DMS53 treated with DMSO at 0.1 percent for 48 hours (cell line): ENCODE data around the gene DLX2.

Experiments used
- DNase-seq: peaks from one replicate; lab custom pipeline; 2025; ENCODE audit not compliant: unreplicated experiment; lab: John Stamatoyannopoulos, UW

The DLX2 gene

DNA sequence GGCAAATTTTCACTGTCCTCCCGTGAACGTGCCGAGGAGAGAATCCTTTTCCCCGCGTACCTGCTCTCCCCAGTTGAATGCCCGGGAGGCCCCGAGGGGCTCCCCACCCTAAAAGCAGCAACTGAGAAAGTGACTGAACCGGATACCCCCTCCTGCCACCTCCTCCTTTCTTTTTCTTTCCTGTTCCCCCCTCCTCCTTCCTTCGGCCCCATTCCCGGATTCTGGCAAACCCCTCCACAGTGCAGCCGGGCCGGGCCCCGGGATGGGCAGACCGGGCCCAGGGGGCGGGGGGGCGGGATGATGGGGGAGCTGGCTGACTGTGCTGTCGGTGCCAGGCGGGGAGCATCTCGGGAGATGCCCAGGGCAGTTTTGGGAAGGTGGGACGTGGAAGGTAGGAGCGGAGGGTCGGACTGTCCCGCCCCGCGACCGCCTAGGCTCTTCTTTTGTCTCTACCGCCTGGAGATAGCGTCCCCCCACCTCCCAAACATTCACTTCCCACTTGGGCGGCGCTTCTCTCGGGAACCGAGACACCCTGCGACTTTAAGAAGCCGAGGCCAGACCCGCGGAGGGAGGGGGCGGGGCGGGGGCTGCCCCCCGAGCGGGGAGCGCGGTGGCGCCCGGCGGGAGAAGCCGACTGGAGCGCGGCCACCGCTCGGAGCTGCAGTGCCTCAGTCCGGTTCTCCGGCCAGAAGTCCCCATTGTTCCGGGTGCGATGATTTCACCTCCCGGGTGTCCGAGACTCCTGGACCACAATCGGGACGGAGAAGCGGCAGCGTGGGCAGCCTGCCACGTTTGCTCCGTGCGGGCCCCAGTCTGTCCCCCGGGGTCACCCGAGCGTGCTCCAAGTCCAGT lies 8.2 kb downstream of the DLX2 start:
- no peak for DNase-seq

DNA sequence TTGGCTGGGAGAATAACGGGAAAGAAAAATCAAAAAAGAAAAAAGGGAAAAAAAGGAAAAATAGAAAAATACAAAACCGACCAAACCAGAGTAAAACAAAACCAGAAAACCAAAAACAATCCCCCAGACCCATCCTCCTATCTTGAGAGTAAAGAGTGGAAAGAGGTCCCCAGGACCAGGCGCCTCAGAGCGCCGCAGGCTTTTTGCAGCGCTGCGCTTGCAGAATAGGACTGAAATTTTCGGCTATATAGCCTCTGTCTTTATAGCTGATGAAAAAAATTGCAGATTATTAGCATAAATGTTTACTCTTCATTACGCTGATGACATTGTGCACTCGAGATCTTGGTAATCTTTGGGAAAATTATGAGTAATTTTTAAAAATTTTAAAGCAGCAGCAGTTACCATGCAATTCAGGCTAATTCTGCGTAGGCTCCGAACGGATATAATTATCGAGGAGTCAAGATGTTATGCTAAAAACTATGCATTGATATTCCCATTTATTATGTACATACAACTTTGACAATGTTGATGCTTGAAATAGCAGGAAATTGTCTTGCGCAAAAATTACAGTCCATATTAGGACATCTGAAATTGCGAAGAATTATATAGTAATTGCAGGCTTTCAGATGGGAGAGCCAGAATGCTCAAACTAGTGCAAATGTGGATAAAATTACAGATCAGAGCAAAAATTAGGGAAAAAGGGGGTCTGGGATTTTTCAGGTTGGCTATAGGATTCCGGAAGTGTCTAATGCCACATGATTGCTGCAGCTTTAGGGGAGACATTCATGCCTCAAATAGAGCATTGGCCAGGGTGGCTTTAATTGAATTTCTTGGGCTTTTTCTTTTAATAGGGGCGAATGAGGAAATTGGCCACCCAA lies 9.0 kb downstream of the DLX2 start:
- no peak for DNase-seq

DNA sequence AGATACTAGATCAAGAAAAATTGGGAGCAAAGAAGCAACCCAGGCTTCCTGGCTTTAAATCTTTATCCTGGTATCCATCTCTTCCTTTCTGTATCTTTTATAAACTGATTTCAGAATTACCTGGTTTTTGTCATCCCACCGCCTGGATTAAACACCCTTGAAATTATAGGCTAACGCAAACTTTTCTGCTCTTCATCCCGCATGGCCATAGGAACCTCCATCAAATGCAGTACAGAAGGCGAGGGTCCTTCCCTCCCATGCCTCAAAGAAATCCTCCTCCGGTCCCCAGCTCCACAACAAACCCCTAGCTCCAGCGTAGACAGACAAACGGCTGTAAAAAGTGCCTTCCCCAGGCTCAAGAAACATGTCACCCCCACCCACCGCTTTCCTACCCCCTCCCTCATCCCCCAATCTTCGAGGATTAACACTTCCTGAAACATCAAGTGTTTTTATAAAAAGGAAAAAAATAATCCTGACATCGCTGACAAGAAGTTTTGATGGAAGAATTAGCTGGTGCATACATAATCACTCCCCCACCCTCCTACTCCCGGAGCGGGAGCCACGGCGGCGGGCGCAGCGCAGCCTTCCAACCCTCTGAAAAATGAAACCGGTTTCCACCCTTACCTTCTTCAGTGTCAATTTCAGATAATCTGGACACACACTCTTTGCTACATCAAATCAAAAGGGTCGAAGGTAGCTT lies 9.8 kb downstream of the DLX2 start:
- no peak for DNase-seq

DNA sequence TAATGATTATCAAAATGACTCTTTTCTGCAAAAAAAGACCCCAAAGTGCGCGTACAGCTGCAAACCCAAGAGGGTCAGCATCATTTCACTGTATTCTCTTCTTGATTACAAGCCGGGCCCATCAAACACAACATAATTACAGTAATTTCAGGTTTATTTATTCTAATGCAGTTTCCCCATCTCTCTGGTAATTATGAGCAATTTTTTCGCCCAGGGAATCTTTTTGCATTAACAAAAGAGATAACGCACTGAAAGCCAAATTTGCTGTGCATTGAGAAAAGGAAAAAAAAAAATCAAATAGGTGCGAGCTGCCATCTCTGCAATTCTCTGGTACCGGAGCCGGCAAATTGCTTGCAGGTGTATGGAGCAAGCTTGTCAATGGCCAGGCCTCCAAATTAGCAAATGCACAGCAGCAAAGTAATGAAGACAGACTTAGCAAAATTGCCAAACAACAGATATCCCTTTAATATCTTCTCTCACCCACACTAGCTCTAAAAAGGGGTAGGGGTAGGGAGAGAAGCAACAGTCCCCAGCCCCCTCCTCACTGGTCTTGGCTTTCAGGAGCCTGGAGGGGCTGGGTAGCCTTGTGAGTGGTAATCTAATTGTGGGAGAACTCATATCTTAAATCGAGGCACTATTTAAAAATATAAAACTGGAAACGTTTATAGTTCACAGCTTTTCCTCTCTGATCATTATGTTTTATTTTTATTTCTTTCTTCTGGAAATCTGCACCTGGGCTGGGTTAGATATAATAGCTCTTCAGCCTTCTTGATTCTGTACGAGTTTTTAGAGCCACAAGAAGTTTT lies 10.7 kb downstream of the DLX2 start:
- no peak for DNase-seq

DNA sequence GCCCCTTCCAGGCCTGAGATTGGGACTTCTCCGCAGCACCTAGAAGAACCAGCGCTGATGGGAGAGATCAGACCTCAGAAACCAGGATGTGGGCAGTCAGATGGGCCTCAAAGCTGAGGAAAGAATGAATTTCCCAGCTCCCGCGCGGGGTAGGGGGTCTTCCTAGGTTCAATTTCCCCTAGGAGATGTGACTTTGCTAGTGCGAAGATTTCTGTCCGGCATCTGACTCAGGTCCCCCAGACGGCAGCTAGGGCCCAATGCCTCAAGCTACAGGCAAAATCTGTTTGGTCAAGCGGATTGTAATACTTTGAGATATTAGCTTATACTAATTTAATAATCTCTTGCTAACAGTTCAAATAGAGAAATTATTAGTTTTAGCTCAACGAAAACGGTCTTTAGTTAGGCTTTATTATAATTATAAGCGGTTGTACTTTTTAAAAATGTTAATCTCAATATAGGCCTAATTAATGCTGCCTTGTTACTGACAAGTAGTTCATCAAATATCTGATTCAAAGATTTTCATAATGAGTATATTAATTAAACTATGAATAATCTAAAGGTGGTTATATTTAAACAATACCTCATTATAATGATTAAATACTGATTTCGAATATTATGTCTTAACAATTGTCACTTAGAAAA lies 11.6 kb downstream of the DLX2 start:
- DNase-seq: no peak

DNA sequence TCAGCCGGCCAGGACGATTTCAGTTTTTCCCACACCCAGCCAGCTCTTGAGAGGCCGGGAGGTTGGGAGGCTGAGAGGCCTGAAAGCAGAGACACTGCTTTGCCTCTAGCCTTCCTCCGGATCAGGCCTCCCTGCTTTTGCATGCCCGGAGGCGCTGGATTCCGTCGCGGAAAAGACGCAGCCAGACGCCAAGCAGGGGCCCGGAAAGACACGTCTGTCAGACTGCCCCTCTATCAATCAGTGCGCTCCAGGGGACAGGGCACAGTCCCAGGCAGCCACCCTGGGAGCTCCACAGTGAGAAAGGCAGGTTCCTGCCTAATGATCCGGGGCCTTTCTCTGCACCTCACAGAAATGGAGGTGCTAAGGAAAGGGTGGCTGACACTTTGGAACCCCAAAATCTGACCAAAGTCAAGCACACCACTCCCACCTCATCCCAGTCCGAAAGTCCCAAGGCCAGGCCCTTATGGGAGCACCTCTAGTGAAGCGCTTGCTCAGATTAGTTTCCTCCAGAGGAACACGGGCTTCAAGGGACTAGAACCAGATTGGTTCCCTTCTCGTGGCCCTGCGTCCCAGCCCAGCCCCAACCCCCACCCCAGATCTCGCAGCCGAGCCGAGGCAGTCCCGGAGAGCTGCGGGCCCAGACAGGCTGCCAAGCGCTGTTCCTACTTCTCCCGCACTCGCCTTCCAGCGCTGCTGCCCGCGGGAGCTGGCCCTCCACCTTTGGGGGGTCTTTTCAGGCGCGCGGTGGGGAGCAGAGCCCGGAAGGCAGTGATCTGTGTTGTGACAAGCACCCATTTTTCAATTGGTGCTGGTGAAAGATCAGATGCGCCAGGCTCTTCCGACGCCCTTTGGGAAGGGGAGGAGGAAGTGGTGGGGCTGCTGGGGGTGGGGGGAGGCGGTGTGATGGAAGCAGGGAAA lies 12.4 kb downstream of the DLX2 start:
- no peak for DNase-seq

DNA sequence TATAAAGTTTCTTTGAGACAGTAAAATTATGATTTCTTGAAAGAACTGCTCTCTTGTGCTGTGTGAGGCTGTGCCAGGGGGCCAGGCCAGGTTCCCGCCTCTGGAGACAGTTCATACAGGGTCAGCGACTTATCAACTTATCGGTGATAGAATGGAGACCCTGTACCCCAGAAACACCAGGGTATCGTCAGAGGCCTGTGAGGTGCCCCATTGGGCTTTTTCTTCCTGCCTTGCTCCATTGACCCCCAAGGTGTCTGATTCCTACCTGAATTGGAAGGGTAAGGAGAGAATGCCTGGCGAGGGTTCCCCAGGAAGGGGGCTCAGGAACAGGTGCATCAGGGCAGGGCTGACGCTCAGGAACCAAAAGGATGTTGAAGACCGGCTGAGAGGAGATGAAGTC lies 13.1 kb downstream of the DLX2 start:
- no peak for DNase-seq

DNA sequence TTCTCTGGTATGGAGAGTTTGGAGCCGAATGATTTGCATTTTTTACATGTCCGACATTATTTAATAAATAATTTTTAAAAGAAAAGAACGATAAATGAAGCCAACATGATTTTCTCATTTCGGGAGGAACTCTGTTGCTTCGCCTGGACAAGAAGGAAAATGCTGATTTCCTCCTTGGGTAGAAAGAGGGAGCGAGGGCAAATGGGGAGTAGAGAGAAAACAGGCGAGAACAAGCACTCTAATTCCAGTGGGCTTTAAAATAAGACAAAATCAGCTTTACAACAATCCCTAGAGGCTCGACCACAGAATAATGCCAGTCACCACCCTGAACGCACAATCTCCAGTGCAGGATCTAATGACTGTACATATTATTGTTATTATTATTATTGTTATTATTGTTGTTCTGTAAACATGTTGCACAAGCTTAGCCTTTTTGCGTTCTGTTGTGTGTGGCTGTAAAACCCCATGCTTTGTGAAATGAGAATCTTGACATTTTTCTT lies 13.6 kb downstream of the DLX2 start:
- no peak for DNase-seq

DNA sequence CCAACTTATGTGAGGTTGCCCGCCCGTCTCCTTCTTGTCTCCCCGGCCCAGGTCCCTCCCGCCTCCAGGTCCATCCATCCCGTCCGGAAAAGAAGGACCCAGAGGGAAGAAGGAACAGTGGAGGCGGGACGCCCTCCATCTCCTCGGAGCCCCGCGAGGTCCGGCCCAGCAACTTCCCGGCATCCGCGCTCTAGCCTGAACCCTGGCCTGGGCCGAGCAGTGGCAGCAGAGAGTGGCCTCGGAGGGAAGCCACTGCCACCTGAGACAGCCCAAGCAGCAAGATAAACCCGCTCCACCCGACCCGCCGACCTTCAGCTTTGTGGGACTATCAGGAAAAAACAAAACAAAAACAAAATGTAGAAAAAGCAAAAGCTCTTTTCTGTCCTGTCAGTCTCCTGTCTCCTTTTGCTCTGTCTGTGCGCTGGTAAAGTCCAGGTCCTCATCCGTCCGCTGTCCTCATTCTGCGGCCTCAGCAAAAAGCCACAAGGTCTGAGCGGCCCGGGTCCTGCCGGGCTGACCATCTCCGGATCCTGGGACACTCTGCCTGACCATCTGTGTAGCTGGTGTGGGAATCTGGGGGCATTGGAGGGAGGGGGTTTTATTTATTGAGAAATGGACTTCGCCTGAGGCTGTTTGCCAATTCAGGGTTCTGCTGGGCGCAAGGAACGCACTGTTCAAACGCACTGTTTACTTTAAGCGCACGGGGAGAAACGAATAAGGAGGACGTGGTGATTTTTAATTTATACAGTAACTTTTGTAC lies 14.3 kb downstream of the DLX2 start:
- DNase-seq: no peak

DNA sequence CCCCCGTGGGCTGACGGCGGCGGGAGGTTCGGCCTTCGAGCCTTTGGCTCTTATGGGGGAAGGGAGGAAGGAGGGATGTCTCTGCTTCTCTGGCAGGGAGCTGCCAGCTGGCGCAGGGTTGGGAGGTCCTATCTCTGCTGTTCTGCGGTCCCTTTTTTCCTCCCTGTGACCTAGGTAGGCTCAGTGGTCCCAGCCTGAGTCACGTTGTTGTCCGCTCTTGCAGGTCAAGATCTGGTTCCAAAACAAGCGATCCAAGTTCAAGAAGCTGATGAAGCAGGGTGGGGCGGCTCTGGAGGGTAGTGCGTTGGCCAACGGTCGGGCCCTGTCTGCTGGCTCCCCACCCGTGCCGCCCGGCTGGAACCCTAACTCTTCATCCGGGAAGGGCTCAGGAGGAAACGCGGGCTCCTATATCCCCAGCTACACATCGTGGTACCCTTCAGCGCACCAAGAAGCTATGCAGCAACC lies 14.9 kb downstream of the DLX2 start:
- no peak for DNase-seq

DNA sequence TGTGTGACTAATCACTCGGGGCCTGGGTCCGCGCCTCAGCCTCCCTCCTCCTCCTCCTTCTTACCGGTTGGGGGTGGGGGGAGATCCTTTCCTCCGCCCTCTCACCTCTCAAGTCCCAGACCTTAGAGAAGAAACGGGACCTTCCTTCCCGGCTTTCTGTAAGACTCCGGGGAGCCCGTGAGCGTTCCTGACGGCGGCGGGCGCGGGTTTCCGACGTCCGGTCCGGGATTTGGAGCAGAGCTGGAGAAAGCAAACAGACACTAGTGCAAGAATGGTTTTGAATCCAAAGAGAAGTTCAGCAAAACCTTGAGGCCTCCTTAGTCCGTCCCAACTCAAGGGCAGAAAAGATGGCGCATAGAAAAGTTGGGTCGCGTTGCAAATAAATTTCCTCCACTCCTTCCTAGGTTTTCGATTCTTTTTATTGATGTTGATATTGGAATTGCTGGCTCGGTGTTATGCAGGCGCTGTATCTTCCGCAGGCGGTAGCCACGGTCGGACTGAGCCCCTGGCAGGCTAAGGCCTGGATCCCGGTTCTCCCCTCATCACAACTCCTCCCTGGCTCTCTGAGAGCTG lies 15.4 kb downstream of the DLX2 start:
- DNase-seq: no peak

DNA sequence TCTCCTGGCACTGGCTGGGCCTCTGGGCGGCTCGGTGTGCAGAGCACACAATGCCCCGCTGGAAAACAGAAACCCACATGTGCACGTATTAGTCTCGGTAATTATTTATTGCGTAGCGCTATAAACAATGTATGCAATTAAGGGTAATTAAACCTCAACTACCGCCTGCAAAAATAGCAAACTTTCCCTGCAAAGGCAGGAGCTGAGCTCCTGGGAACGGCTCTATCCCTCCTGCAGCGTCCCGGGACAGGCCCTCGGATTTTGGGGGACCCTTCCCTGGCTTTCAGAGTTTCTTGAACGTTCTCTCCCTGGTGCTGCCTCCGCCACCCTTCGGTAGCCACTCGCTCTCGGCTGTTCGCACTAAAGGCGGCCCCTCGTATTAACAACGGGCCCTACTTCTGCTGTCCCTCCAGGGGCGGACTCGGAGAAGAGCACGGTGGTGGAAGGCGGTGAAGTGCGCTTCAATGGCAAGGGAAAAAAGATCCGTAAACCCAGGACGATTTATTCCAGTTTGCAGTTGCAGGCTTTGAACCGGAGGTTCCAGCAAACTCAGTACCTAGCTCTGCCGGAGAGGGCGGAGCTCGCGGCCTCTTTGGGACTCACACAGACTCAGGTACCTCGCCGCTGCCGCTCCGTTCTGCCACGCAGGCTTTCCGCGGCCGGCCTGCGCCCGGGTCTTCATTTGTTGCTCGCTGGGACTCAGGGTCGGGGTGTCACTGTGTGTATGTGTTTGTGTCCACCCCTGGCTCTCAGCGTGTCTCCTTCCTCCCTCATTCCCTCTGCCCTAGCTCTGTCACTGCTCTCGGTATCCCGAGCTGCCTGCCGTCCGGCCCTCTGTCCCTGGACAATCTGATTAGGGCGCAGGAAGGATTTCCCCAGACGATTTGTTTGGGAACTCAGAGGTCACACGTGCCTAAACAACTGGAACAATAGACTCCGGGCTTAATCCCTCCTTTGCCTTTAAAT lies 16.2 kb downstream of the DLX2 start:
- peak; percentile 65 for DNase-seq

DNA sequence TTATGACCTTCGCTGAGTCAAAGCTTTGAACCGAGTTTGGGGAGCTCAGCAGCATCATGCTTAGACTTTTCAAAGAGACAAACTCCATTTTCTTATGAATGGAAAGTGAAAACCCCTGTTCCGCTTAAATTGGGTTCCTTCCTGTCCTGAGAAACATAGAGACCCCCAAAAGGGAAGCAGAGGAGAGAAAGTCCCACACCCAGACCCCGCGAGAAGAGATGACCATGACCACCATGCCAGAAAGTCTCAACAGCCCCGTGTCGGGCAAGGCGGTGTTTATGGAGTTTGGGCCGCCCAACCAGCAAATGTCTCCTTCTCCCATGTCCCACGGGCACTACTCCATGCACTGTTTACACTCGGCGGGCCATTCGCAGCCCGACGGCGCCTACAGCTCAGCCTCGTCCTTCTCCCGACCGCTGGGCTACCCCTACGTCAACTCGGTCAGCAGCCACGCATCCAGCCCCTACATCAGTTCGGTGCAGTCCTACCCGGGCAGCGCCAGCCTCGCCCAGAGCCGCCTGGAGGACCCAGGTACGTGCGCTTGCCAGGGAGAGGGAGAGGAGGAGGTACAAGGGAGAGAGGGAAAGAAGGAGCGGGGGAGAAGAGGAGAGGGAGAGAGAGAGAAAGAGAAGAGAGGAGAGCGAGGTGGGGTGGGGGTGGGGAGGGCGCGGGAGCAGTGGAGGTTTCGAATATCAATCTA lies 17.1 kb downstream of the DLX2 start, which contains the start of gene DLX1:
Gene DLX1, plus strand, starts transcription at position 48 of the 700 bp plus-strand sequence. Its CDS starts 171 bp downstream, at position 219.
- no peak for DNase-seq

DNA sequence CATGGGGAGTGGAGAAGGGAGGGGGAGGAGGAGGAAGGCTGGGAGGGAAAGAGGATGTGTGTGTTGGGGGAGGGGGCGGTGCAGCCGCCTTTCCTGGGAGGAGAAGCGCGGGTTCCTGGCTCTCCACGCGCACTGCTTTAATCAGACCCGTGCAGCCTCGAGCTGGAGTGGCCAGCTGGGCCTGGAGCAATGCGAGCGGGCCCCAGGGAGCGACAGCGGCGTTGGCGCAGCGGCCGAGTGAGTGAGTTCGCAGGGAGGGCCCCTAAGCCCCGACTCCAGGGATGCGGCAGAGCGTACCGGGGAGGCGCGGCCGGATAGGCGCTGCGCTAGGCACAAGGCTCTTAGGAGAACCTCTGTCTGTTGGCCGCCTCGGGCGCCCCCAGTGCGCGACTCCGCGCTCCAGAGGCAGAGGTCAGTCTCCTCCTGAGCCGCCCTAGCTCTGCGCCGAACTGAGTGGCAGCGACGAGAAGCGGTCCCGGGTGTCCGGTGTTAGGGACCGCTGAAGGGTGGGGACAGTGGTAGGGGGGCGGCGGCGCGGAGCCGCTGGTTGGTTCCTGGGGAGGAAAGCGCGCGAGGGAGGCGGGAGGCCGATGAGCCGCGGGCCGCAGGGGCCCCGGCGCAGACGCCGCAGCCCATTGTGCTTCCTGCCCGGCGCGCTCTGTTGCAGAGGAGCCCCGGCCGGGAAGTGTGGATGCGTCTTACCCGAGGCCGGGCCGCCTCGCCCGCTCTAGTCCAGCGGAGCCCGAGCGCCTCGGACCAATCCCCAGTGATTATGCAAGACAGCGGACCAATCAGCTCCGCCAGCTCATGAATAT lies 17.8 kb downstream of the DLX2 start:
- DNase-seq: peak; percentile 98

DNA sequence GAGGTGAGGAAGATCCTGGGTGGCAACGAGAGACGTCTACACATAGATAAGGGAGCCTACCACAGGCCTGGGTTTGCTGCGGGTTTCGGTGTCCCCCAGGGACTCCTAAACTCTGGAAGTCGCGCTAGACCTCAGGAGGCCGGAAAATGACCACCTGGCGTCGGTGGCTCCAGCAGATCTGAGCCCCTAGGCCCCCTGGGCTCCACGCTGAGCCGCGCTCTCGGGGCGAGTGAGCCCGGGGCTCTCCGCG lies 18.4 kb downstream of the DLX2 start:
- DNase-seq: peak; percentile 42
